DOHH2 (cell line): ENCODE measurements around the gene SSH2.

Experiments used
- H3F3A ChIP-seq: fragments of 200-600 bp; sonication (generic), shearing (Covaris generic); 2 replicates; pipeline ENCODE4 v1.6.0; 2016; ENCODE audit warnings: antibody characterized with exemption, mild to moderate bottlenecking; ENCODE audit not compliant: control insufficient read depth, insufficient read depth
- H3K27ac ChIP-seq: fragments of 200-600 bp; sonication (generic); 2 replicates; pipeline ENCODE4 v1.5.1; 2014; ENCODE audit warnings: low read depth, mild to moderate bottlenecking, low read length, moderate library complexity
- H3K27me3 ChIP-seq: fragments of 200-600 bp; sonication (generic); 2 replicates; pipeline ENCODE4 v1.6.1; 2014; ENCODE audit warnings: mild to moderate bottlenecking, low read length, mixed read lengths; ENCODE audit not compliant: control insufficient read depth
- H3K36me3 ChIP-seq: fragments of 200-600 bp; sonication (generic); 2 replicates; pipeline ENCODE4 v1.6.1; 2014; ENCODE audit warnings: mild to moderate bottlenecking, low read length, moderate library complexity, mixed read lengths; ENCODE audit not compliant: control insufficient read depth
- H3K4me1 ChIP-seq: fragments of 200-600 bp; sonication (generic); 2 replicates; pipeline ENCODE4 v1.6.1; 2014; ENCODE audit warnings: mild to moderate bottlenecking, low read length, mixed read lengths; ENCODE audit not compliant: control insufficient read depth
- H3K4me2 ChIP-seq: fragments of 200-600 bp; sonication (generic); 2 replicates; pipeline ENCODE4 v1.6.0; 2014; ENCODE audit warnings: mild to moderate bottlenecking, low read length, moderate library complexity
- H3K4me3 ChIP-seq: fragments of 200-600 bp; sonication (generic); 2 replicates; pipeline ENCODE4 v1.5.1; 2014; ENCODE audit warnings: mild to moderate bottlenecking, low read length, mixed read lengths
- H3K79me2 ChIP-seq: fragments of 200-600 bp; sonication (generic); 2 replicates; pipeline ENCODE4 v1.6.1; 2014; ENCODE audit warnings: mild to moderate bottlenecking, low read length, mixed read lengths; ENCODE audit not compliant: control insufficient read depth
- H3K9me2 ChIP-seq: fragments of 200-600 bp; sonication (generic); replicated peaks from 2 replicates; pipeline ENCODE4 v1.6.1; 2014; ENCODE audit warnings: mild to moderate bottlenecking, low read length, mixed read lengths; ENCODE audit not compliant: control insufficient read depth
- H3K9me3 ChIP-seq: fragments of 200-600 bp; sonication (generic); 2 replicates; pipeline ENCODE4 v1.6.1; 2014; ENCODE audit warnings: antibody characterized with exemption, low read length, mixed read lengths; ENCODE audit not compliant: control insufficient read depth, insufficient read depth
- H4K20me1 ChIP-seq: fragments of 200-600 bp; sonication (generic); 2 replicates; pipeline ENCODE4 v1.6.0; 2014; ENCODE audit warnings: low read depth, mild to moderate bottlenecking, antibody characterized with exemption, low read length, moderate library complexity; ENCODE audit not compliant: control insufficient read depth, insufficient read depth
- CTCF ChIP-seq: fragments of 200-600 bp; sonication (generic); IDR thresholded peaks from one replicate; pipeline ENCODE4 v1.5.1; 2014; ENCODE audit warnings: antibody characterized with exemption, mild to moderate bottlenecking, low read depth, low read length; ENCODE audit not compliant: poor library complexity, severe bottlenecking
- EZH2phosphoT487 ChIP-seq: fragments of 200-600 bp; sonication (generic); IDR thresholded peaks from 2 replicates; pipeline ENCODE4 v1.6.1; 2017; ENCODE audit warnings: borderline replicate concordance, mild to moderate bottlenecking, antibody characterized with exemption, low read length, moderate library complexity, mixed read lengths

The SSH2 gene

DNA sequence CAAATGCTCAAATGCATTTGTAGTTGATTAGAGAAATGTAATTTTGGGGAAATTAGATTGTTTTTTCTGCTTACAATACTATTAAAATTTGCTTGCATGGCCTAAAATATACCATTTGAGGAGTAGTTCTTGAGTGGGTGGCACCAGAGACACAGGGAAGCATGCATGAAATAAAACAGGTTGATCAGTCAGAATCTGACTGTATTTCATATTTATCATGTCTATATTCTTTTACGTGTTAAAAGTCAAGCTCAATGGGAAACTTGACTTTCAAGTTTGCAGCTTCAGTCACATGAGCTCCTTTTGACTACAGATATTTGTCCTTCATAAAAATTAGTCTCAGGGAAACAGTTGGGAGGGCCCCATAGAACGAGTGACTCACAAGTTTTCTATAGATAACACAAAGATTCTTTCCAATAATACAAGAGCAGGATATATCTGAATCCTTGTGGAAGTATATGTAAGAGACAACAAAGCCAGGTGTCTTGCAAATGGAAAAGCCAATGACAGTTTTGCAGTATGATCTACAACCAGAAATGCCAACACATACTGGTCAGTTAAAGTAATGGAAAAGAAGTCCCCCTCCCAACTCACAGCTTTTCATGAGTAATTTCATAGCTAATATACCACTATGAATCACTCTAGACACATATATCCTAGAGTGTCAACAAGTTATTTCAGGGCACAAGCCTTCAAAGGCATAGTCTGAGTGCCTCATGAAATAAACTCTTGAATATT lies 265.1 kb downstream of the SSH2 start:
- H3K27me3 ChIP-seq = no peaks in the 10 kb centered on the region
- H3K9me3 ChIP-seq = no peaks in the 10 kb centered on the region
- H3K9me2 ChIP-seq = no peaks in the 10 kb centered on the region
- peaks cover 44% of the 10 kb centered on the region for H3K36me3 ChIP-seq
- peaks cover 9% of the 10 kb centered on the region for H3K4me1 ChIP-seq
- no peaks in the 10 kb centered on the region for H4K20me1 ChIP-seq
- TF ChIP-seq EZH2phosphoT487 (no peak), CTCF (no peak)
- no peaks in the 10 kb centered on the region for H3F3A ChIP-seq
- H3K27ac ChIP-seq = no peak overlapping the region
- no peaks in the 10 kb centered on the region for H3K79me2 ChIP-seq
- H3K4me3 ChIP-seq = no peak overlapping the region
- no peak overlapping the region for H3K4me2 ChIP-seq

GRCh38 chr17:29663155-29663554 lies 266.9 kb downstream of the SSH2 start:
- peaks cover 9% of the 10 kb centered on the region for H3K4me1 ChIP-seq
- H4K20me1 ChIP-seq = no peaks in the 10 kb centered on the region
- H3K79me2 ChIP-seq = no peaks in the 10 kb centered on the region
- H3F3A ChIP-seq = no peaks in the 10 kb centered on the region
- TF ChIP-seq EZH2phosphoT487 = no peak
- TF ChIP-seq CTCF = no peak
- no peak overlapping the region for H3K4me2 ChIP-seq
- peaks cover 41% of the 10 kb centered on the region for H3K36me3 ChIP-seq
- no peaks in the 10 kb centered on the region for H3K27me3 ChIP-seq
- H3K9me2 ChIP-seq = no peaks in the 10 kb centered on the region
- H3K27ac ChIP-seq = no peak overlapping the region
- no peak overlapping the region for H3K4me3 ChIP-seq
- H3K9me3 ChIP-seq = no peaks in the 10 kb centered on the region

GRCh38 chr17:29661213-29661612 lies 268.8 kb downstream of the SSH2 start:
- no peak overlapping the region for H3K4me2 ChIP-seq
- H3K4me3 ChIP-seq = no peak overlapping the region
- no peaks in the 10 kb centered on the region for H3K9me3 ChIP-seq

More at GRCh38 chr17:29661213-29661612, 268.8 kb downstream of the SSH2 start:
- TF ChIP-seq EZH2phosphoT487 (no peak), CTCF (no peak)
- no peaks in the 10 kb centered on the region for H3K79me2 ChIP-seq
- no peaks in the 10 kb centered on the region for H3K27me3 ChIP-seq
- no peaks in the 10 kb centered on the region for H3F3A ChIP-seq
- no peak overlapping the region for H3K27ac ChIP-seq
- H3K9me2 ChIP-seq = no peaks in the 10 kb centered on the region
- H3K4me1 ChIP-seq = peaks cover 9% of the 10 kb centered on the region
- peaks cover 28% of the 10 kb centered on the region for H3K36me3 ChIP-seq
- no peaks in the 10 kb centered on the region for H4K20me1 ChIP-seq
